ENCODE measurements around the gene NMRK2. TPM values are rescaled to one million over a fixed set of nuclear protein-coding genes. Genes with fewer than 3 reads are reported as not detected.

NMRK2 gene
- total and polyA plus RNA-seq, 4 donors, result 0.07 TPM; not detected in 3

DNA sequence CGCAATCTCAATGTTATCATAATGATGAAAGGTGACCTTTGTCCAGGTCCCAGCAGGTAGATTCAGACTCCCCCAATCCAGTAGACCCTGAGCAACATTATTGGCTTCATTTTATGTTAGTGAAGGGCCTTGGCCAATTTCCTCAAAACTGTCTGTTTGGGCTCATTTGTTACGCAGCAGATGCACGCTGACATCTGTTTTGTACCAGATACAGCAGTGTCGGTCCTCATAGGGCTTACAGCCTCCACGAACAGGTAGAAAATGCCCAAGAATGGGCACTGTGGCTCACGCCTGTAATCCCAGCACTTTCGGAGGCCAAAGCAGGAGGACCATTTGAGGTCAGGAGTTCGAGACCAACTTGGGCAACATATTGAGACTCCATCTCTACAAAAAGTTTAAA, 13.1 kb upstream of the NMRK2 start (continued):
- TF ChIP-seq REST (IDR thresholded peaks at IDR 0.05) (no peak), GABPA (IDR thresholded peaks at IDR 0.05 in 1 of 2, conservative IDR thresholded peaks at IDR 0.05 in 1 of 2) (no peak)

- H3K27me3 ChIP-seq (ENCODE audit: control insufficient read depth in 4 of 4, insufficient read depth in 4 of 4, low read length in 3 of 4), result peaks cover 0 to 3% (median 0%) of the 10 kb centered on the region in 4 donors
- no peak for DNase-seq (ENCODE audit: low spot score)
- no peak for TF ChIP-seq NR2F2 (IDR thresholded peaks at IDR 0.05)
- no peak for TF ChIP-seq FOXA1 (IDR thresholded peaks at IDR 0.05)
- no peak for TF ChIP-seq GABPA (IDR thresholded peaks at IDR 0.05 in 1 of 2, conservative IDR thresholded peaks at IDR 0.05 in 1 of 2)
- TF ChIP-seq HNF4G (IDR thresholded peaks at IDR 0.05), result no peak
- no peak for TF ChIP-seq ZBTB33 (IDR thresholded peaks at IDR 0.05)
- TF ChIP-seq YY1 (IDR thresholded peaks at IDR 0.05), result no peak
- TF ChIP-seq REST (IDR thresholded peaks at IDR 0.05), result no peak
- no peak for TF ChIP-seq MAX (IDR thresholded peaks at IDR 0.05)
- TF ChIP-seq RXRA (IDR thresholded peaks at IDR 0.05), result no peak
- TF ChIP-seq FOXA2 (IDR thresholded peaks at IDR 0.05), result no peak
- no peak for TF ChIP-seq HNF4A (conservative IDR thresholded peaks at IDR 0.05)
- TF ChIP-seq, protein P1, sequence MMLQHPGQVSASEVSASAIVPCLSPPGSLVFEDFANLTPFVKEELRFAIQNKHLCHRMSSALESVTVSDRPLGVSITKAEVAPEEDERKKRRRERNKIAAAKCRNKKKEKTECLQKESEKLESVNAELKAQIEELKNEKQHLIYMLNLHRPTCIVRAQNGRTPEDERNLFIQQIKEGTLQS (IDR thresholded peaks at IDR 0.05), result no peak
- TF ChIP-seq CTCF (IDR thresholded peaks at IDR 0.05; ENCODE audit: low read depth, low read length, missing input control), result no peak
- TF ChIP-seq TAF1 (conservative IDR thresholded peaks at IDR 0.05), result no peak
- no peak for TF ChIP-seq SP1 (IDR thresholded peaks at IDR 0.05)
- TF ChIP-seq RAD21 (IDR thresholded peaks at IDR 0.05), result no peak
- no peak for TF ChIP-seq EGR1 (IDR thresholded peaks at IDR 0.05; ENCODE audit: low read depth in 2 of 2)
- no peak for TF ChIP-seq JUND (IDR thresholded peaks at IDR 0.05)
- peaks cover 6 to 15% (median 11%) of the 10 kb centered on the region in 4 donors for H3K9me3 ChIP-seq (ENCODE audit: control insufficient read depth in 4 of 4, low read length in 3 of 4)
- no peak overlapping the region for H3K4me3 ChIP-seq (ENCODE audit: low read depth in 1 of 3, low read length in 3 of 3)
- no peaks in the 10 kb centered on the region for H3K4me1 ChIP-seq (ENCODE audit: control insufficient read depth in 4 of 4, insufficient read depth in 4 of 4, low read length in 3 of 4)
- H3K9ac ChIP-seq (ENCODE audit: low read depth in 1 of 2, low read length in 2 of 2), result no peak overlapping the region
- H3K36me3 ChIP-seq (ENCODE audit: control insufficient read depth in 4 of 4, insufficient read depth in 3 of 4, low read depth in 1 of 4, low read length in 3 of 4), result no peaks in the 10 kb centered on the region
- H3K27ac ChIP-seq (ENCODE audit: low read depth in 1 of 2, low read length in 2 of 2), result no peak overlapping the region
Observed at GRCh38 chr19:3923096-3923758, 9.6 kb upstream of the NMRK2 start.

All from liver (tissue), 9 donors.